CD14-positive monocyte (primary cell): ENCODE results near the gene RPGRIP1. TPM values are rescaled to one million over a fixed set of nuclear protein-coding genes. Genes with fewer than 3 reads are reported as not detected.
"Not testable (repeated sequence)": the region's sequence is repeated elsewhere in the genome, so short reads cannot be mapped to it uniquely, and the experiment has no call there.

ENCODE experiments used
- DNase-seq, 3 donors: peaks; one replicate each; pipeline ENCODE4 v3.0.0-alpha.2; 2011 to 2022
- H2AFZ ChIP-seq: 2 replicates; pipeline ENCODE4 v1.6.0; 2012; ENCODE audit warnings: mild to moderate bottlenecking, low read depth, low read length, inconsistent platforms; ENCODE audit not compliant: insufficient read depth, poor library complexity, severe bottlenecking
- H3K27ac ChIP-seq, 2 donors: 1 replicate in 1 of 2; 2 replicates in 1 of 2; pipeline ENCODE4 v1.5.1; 2012 to 2013; ENCODE audit warnings: low read length in 2 of 2, control low read depth in 1 of 2, inconsistent platforms in 1 of 2, low read depth in 1 of 2, mild to moderate bottlenecking in 1 of 2
- H3K27me3 ChIP-seq, 2 donors: one replicate each; pipeline versions ENCODE4 v1.6.0 to v1.6.1; 2011 to 2013; ENCODE audit warnings: low read length in 2 of 2; ENCODE audit not compliant: control insufficient read depth in 2 of 2, insufficient read depth in 2 of 2
- H3K36me3 ChIP-seq, 2 donors: replicated peaks in 1 of 2; 1 replicate in 1 of 2; 2 replicates in 1 of 2; pipeline versions ENCODE4 v1.5.1 to v1.6.1; 2012 to 2013; ENCODE audit warnings: low read length in 2 of 2, control low read depth in 1 of 2, inconsistent platforms in 1 of 2, mild to moderate bottlenecking in 1 of 2; ENCODE audit not compliant: insufficient read depth in 2 of 2, control insufficient read depth in 1 of 2
- H3K4me1 ChIP-seq, 2 donors: 1 replicate in 1 of 2; 2 replicates in 1 of 2; pipeline versions ENCODE4 v1.5.1 to v1.6.1; 2012 to 2013; ENCODE audit warnings: low read length in 2 of 2, control low read depth in 1 of 2, inconsistent platforms in 1 of 2, mild to moderate bottlenecking in 1 of 2, moderate library complexity in 1 of 2; ENCODE audit not compliant: insufficient read depth in 2 of 2, control insufficient read depth in 1 of 2
- H3K4me2 ChIP-seq: replicated peaks from 2 replicates; pipeline ENCODE3; 2012; ENCODE audit warnings: low read length, moderate library complexity, mild to moderate bottlenecking; ENCODE audit not compliant: poor library complexity, severe bottlenecking; ENCODE audit errors: extremely low read depth
- H3K4me3 ChIP-seq, 3 experiments: fragments of 200-600 bp in 1 of 3; sonication (generic) in 1 of 3; replicated peaks in 1 of 3; 1 replicate in 2 of 3; 2 replicates in 1 of 3; pipeline ENCODE4 v1.5.1; 2011 to 2013; ENCODE audit warnings: low read length in 3 of 3, mild to moderate bottlenecking in 3 of 3, control low read depth in 2 of 3, low read depth in 2 of 3, inconsistent platforms in 1 of 3, moderate library complexity in 1 of 3
- H3K79me2 ChIP-seq: 2 replicates; pipeline ENCODE4 v1.6.0; 2012; ENCODE audit warnings: mild to moderate bottlenecking, control low read depth, inconsistent platforms, low read length, moderate library complexity; ENCODE audit not compliant: insufficient read depth
- H3K9ac ChIP-seq: 2 replicates; pipeline ENCODE4 v1.6.0; 2017; ENCODE audit warnings: low read length, mild to moderate bottlenecking; ENCODE audit not compliant: insufficient read depth, poor library complexity, severe bottlenecking
- H3K9me3 ChIP-seq, 2 donors: replicated peaks in 1 of 2; 1 replicate in 1 of 2; 2 replicates in 1 of 2; pipeline versions ENCODE4 v1.5.1 to v1.6.1; 2012 to 2013; ENCODE audit warnings: low read length in 2 of 2, control low read depth in 1 of 2; ENCODE audit not compliant: control insufficient read depth in 1 of 2, insufficient read depth in 1 of 2
- H4K20me1 ChIP-seq: 2 replicates; pipeline ENCODE4 v1.6.0; 2012; ENCODE audit warnings: mild to moderate bottlenecking, low read length, control low read depth, moderate library complexity; ENCODE audit not compliant: insufficient read depth
- H3K27ac Mint-ChIP-seq, 7 donors: one replicate each; pipeline ENCODE4 v1.8.0; 2020; ENCODE audit warnings: mild to moderate bottlenecking in 7 of 7, mixed read lengths in 7 of 7, moderate library complexity in 6 of 7, inconsistent platforms in 2 of 7
- H3K27me3 Mint-ChIP-seq, 3 donors: one replicate each; pipeline ENCODE4 v1.8.0; 2021 to 2022; ENCODE audit warnings: low read depth in 3 of 3, mild to moderate bottlenecking in 3 of 3, mixed read lengths in 3 of 3, moderate library complexity in 3 of 3, inconsistent platforms in 1 of 3
- H3K36me3 Mint-ChIP-seq, 2 donors: one replicate each; pipeline ENCODE4 v1.8.0; 2020; ENCODE audit warnings: mixed read lengths in 2 of 2, inconsistent platforms in 1 of 2, mild to moderate bottlenecking in 1 of 2
- H3K4me1 Mint-ChIP-seq: one replicate; pipeline ENCODE4 v1.8.0; 2020; ENCODE audit warnings: mild to moderate bottlenecking, mixed read lengths
- H3K4me3 Mint-ChIP-seq, 2 donors: one replicate each; pipeline ENCODE4 v1.8.0; 2020; ENCODE audit warnings: mild to moderate bottlenecking in 2 of 2, mixed read lengths in 2 of 2, moderate library complexity in 1 of 2
- H3K9me3 Mint-ChIP-seq, 7 donors: one replicate each; pipeline ENCODE4 v1.8.0; 2020 to 2022; ENCODE audit warnings: mixed read lengths in 7 of 7, mild to moderate bottlenecking in 6 of 7, moderate library complexity in 6 of 7, inconsistent platforms in 2 of 7
- CTCF ChIP-seq: fragments of 200-600 bp; IDR thresholded peaks from one replicate; pipeline ENCODE4 v1.8.0; 2022; ENCODE audit warnings: antibody characterized with exemption, mild to moderate bottlenecking
- WGBS: methylation state at CpG from one replicate; pipeline ENCODE4 v1.1.5; 2013; ENCODE audit warnings: missing lambda C conversion rate; ENCODE audit not compliant: insufficient coverage; 5-methylcytosine and 5-hydroxymethylcytosine counted together
- intact Hi-C, 2 donors: fragments of 100-400 bp; cut with micrococcal nuclease; formaldehyde crosslinking; loops; one replicate each; pipeline versions ENCODE4 v1.15.0 to v1.15.1; 2023
- polyA plus RNA-seq, 3 donors: library from polyadenylated mRNA; depleted of rRNA in 1 of 3; unstranded in 2 of 3; stranded (reverse) in 1 of 3; fragments of 300-500 nt in 2 of 3; fragments of >200 nt in 1 of 3; fragmentation: Illumina TruSeq in 2 of 3; gene quantifications; 1 replicate in 2 of 3; 2 replicates in 1 of 3; pipeline ENCODE4 v1.2.3, GENCODE V29; 2012 to 2021

RPGRIP1 gene
- polyA plus RNA-seq, 3 donors, result 4.7 to 10.4 (median 7.4) TPM

GRCh38 chr14:21300892-21301291, 21.0 kb downstream of the RPGRIP1 start:
- peaks cover 0 to 7% of the 10 kb centered on the region in 2 donors for H3K4me1 ChIP-seq
- H3K9me3 ChIP-seq, result no peaks in the 10 kb centered on the region
- peaks cover 15 to 24% of the 10 kb centered on the region in 2 donors for H3K27me3 ChIP-seq
- H4K20me1 ChIP-seq, result no peaks in the 10 kb centered on the region
- peak overlapping the region; percentile 81 for H2AFZ ChIP-seq
- Mint-ChIP-seq H3K36me3 (no peaks in the 10 kb centered on the region), H3K4me1 (peaks cover 8% of the 10 kb centered on the region), H3K27me3 (peaks cover 22 to 33% (median 26%) of the 10 kb centered on the region in 3 donors), H3K9me3 (peaks cover 0 to 9% (median 0%) of the 10 kb centered on the region in 7 donors), H3K27ac (no peak overlapping the region), H3K4me3 (peak overlapping the region; percentile 66 to 87)
- 0% methylated on average over 30 of the region's 30 CpGs for WGBS
- intact Hi-C loops, result no loop called here
- peak overlapping the region; percentile 75 for H3K4me2 ChIP-seq
- no peaks in the 10 kb centered on the region for H3K79me2 ChIP-seq
- DNase-seq, result peak in 1 of 3 donors; percentile 17
- no peak overlapping the region for H3K27ac ChIP-seq
- TF ChIP-seq CTCF, result no peak
- H3K4me3 ChIP-seq, result peak overlapping the region in 2 of 3 experiments; percentile 9 to 67
- H3K9ac ChIP-seq, result peak overlapping the region; percentile 36
- no peaks in the 10 kb centered on the region for H3K36me3 ChIP-seq

- H3K9me3 ChIP-seq, result no peaks in the 10 kb centered on the region
- no peak for TF ChIP-seq CTCF
- peaks cover 0 to 7% of the 10 kb centered on the region in 2 donors for H3K4me1 ChIP-seq
- Mint-ChIP-seq H3K4me3 (no peak overlapping the region), H3K27me3 (peaks cover 22 to 33% (median 28%) of the 10 kb centered on the region in 3 donors), H3K27ac (no peak overlapping the region), H3K36me3 (no peaks in the 10 kb centered on the region), H3K9me3 (peaks cover 0 to 9% (median 0%) of the 10 kb centered on the region in 7 donors), H3K4me1 (peaks cover 8% of the 10 kb centered on the region)
- no peak overlapping the region for H3K27ac ChIP-seq
- no peak overlapping the region for H3K4me3 ChIP-seq
- no peak overlapping the region for H3K9ac ChIP-seq
- intact Hi-C loops, result no loop called here
- H2AFZ ChIP-seq, result no peak overlapping the region
- peaks cover 15 to 24% of the 10 kb centered on the region in 2 donors for H3K27me3 ChIP-seq
- H4K20me1 ChIP-seq, result no peaks in the 10 kb centered on the region
- no peak for DNase-seq
- H3K4me2 ChIP-seq, result no peak overlapping the region
- WGBS, result 96% methylated on average over 5 of the region's 8 CpGs
- H3K36me3 ChIP-seq, result no peaks in the 10 kb centered on the region
- H3K79me2 ChIP-seq, result no peaks in the 10 kb centered on the region
Observed at GRCh38 chr14:21302013-21302835, 22.3 kb downstream of the RPGRIP1 start.

GRCh38 chr14:21302836-21303140, 22.9 kb downstream of the RPGRIP1 start:
- 100% methylated on average over 1 of the region's 2 CpGs for WGBS
- H3K27me3 Mint-ChIP-seq, result peaks cover 20 to 33% (median 26%) of the 10 kb centered on the region in 3 donors
- H3K36me3 Mint-ChIP-seq, H3K4me2 ChIP-seq, H3K4me3 ChIP-seq, H3K9me3 ChIP-seq, H3K27ac ChIP-seq, H2AFZ ChIP-seq, H3K4me1 ChIP-seq, H3K36me3 ChIP-seq, H4K20me1 ChIP-seq, DNase-seq, H3K9me3 Mint-ChIP-seq, H3K79me2 ChIP-seq, H3K4me3 Mint-ChIP-seq, intact Hi-C loops, H3K4me1 Mint-ChIP-seq, H3K27ac Mint-ChIP-seq, H3K9ac ChIP-seq: not testable (repeated sequence)
- peaks cover 15 to 24% of the 10 kb centered on the region in 2 donors for H3K27me3 ChIP-seq
